K562 (cell line): ENCODE data around the gene HS3ST4. TPM values are rescaled to one million over a fixed set of nuclear protein-coding genes. Genes with fewer than 3 reads are reported as not detected.

ENCODE experiments used
- ATAC-seq: fragments of 200-7000 bp; cut with Tn5 transposase; 3 replicates; pipeline ENCODE4 v1.9.1; 2020; ENCODE audit warnings: moderate library complexity
- BruUV-seq: library from RNA; stranded (reverse); fragments of 400-500 nt; replicated peaks from 2 replicates; lab custom pipeline; 2021; lab: Mats Ljungman, UMichigan
- CTCF ChIA-PET: fragments of 300-600 bp; formaldehyde crosslinking; extraction: SDS; loops from one replicate; lab custom pipeline; 2021; ENCODE audit warnings: low intra/inter-chr PET ratio; lab: Yijun Ruan, JAX
- POLR2A ChIA-PET: fragments of 300-600, 350-650 bp; sonication (Branson Sonifier 250); formaldehyde crosslinking; extraction: SDS; loops from one replicate; lab custom pipeline; 2021; ENCODE audit warnings: antibody characterized with exemption, inconsistent platforms; lab: Yijun Ruan, JAX
- DNase-seq, 4 experiments: peaks; one replicate each; pipeline versions ENCODE4 v3.0.0 to v3.0.0-alpha.2; 2011 to 2018; ENCODE audit warnings: low spot score in 3 of 4, mixed read lengths in 3 of 4; ENCODE audit errors: extremely low read depth in 1 of 4
- FAIRE-seq: peaks from 2 replicates; lab custom pipeline; 2011; peaks lifted over from hg19 to GRCh38; lab: Jason Lieb, UNC
- H2AFZ ChIP-seq: 2 replicates; pipeline ENCODE4 v1.6.0; 2011; ENCODE audit warnings: low read depth, low read length, control low read depth, inconsistent platforms
- H3K27ac ChIP-seq: fragments of 200-600 bp; 3 replicates; pipeline ENCODE4 v1.8.0; 2011; ENCODE audit warnings: low read depth, mild to moderate bottlenecking, control low read depth, inconsistent platforms, low read length, moderate library complexity, mixed read lengths; ENCODE audit errors: extremely low read depth
- H3K27me3 ChIP-seq, 2 experiments: fragments of 300-600 bp in 1 of 2; 2 replicates in 1 of 2; 3 replicates in 1 of 2; pipeline versions ENCODE4 v1.6.0 to v1.8.0; 2011; ENCODE audit warnings: inconsistent platforms in 2 of 2, low read length in 2 of 2, mild to moderate bottlenecking in 1 of 2, mixed read lengths in 1 of 2, moderate library complexity in 1 of 2; ENCODE audit not compliant: control insufficient read depth in 2 of 2, insufficient read depth in 2 of 2
- H3K36me3 ChIP-seq: fragments of 300-600 bp; 3 replicates; pipeline ENCODE4 v1.8.0; 2011; ENCODE audit warnings: mild to moderate bottlenecking, low read length, inconsistent platforms; ENCODE audit not compliant: control insufficient read depth, insufficient read depth
- H3K4me1 ChIP-seq, 2 experiments: fragments of 200-600 bp in 1 of 2; replicated peaks in 1 of 2; 2 replicates in 1 of 2; 3 replicates in 1 of 2; pipeline versions ENCODE4 v1.5.1 to v1.8.0; 2011; ENCODE audit warnings: inconsistent platforms in 2 of 2, low read length in 2 of 2, mild to moderate bottlenecking in 1 of 2, mixed read lengths in 1 of 2, moderate library complexity in 1 of 2; ENCODE audit not compliant: control insufficient read depth in 2 of 2, insufficient read depth in 2 of 2
- H3K4me2 ChIP-seq: 2 replicates; pipeline ENCODE4 v1.6.1; 2011; ENCODE audit warnings: low read length, control low read depth, inconsistent platforms, mixed read lengths; ENCODE audit not compliant: insufficient read depth
- H3K4me3 ChIP-seq: fragments of 200-600 bp; sonication (generic), shearing (Covaris generic); 2 replicates; pipeline ENCODE4 v1.5.1; 2016; ENCODE audit warnings: control low read depth, inconsistent platforms
- H3K79me2 ChIP-seq: fragments of 200-600 bp; 3 replicates; pipeline ENCODE4 v1.8.0; 2011; ENCODE audit warnings: low read length, inconsistent platforms; ENCODE audit not compliant: control insufficient read depth, insufficient read depth
- H3K9ac ChIP-seq, 2 experiments: 2 replicates each; pipeline versions ENCODE4 v1.6.0 to v1.6.1; 2011; ENCODE audit warnings: low read depth in 2 of 2, low read length in 2 of 2, control low read depth in 1 of 2, inconsistent platforms in 1 of 2, mild to moderate bottlenecking in 1 of 2, mixed read lengths in 1 of 2; ENCODE audit not compliant: insufficient read depth in 1 of 2
- H3K9me1 ChIP-seq: one replicate; pipeline ENCODE4 v1.6.0; 2011; ENCODE audit warnings: inconsistent platforms, mild to moderate bottlenecking, low read length, moderate library complexity; ENCODE audit not compliant: control insufficient read depth, insufficient read depth
- H3K9me3 ChIP-seq: replicated peaks from 2 replicates; pipeline ENCODE4 v1.5.1; 2011; ENCODE audit warnings: low read depth, low read length, inconsistent platforms; ENCODE audit not compliant: control insufficient read depth, insufficient read depth
- H4K20me1 ChIP-seq: replicated peaks from 2 replicates; pipeline ENCODE4 v1.6.1; 2011; ENCODE audit warnings: low read length, inconsistent platforms, mixed read lengths; ENCODE audit not compliant: control insufficient read depth, insufficient read depth
- BACH1 ChIP-seq: fragments of 200-800 bp; sonication (Bioruptor generic); IDR thresholded peaks from 2 replicates; pipeline ENCODE4 v1.6.1; 2016; ENCODE audit warnings: missing genetic modification characterization, missing compliant biosample characterization
- CBX3 ChIP-seq, 2 experiments: IDR thresholded peaks; 1 replicate in 1 of 2; 2 replicates in 1 of 2; pipeline ENCODE4 v1.6.1; 2012; ENCODE audit warnings: inconsistent platforms in 2 of 2, low read length in 2 of 2, borderline replicate concordance in 1 of 2, control low read depth in 1 of 2
- ELF1 ChIP-seq: fragments of 200-800 bp; sonication (Bioruptor generic); IDR thresholded peaks from 2 replicates; pipeline ENCODE4 v1.6.1; 2016; ENCODE audit warnings: missing genetic modification characterization, missing compliant biosample characterization
- ETV6 ChIP-seq, 3 experiments: fragments of 150-350 bp in 1 of 3; sonication (generic) in 1 of 3; formaldehyde crosslinking in 1 of 3; IDR thresholded peaks; 2 replicates each; pipeline versions ENCODE4 v1.6.1 to v1.8.0; 2014 to 2022; ENCODE audit warnings: borderline replicate concordance in 2 of 3, low read depth in 2 of 3, antibody characterized with exemption in 1 of 3, low read length in 1 of 3, mild to moderate bottlenecking in 1 of 3, missing genetic modification reagents in 1 of 3
- KDM1A ChIP-seq, 2 experiments: fragments of 450-650 bp; IDR thresholded peaks; 2 replicates each; pipeline ENCODE4 v1.6.1; 2016; ENCODE audit warnings: mild to moderate bottlenecking in 2 of 2
- MIER1 ChIP-seq: fragments of 450-650 bp; IDR thresholded peaks from 2 replicates; pipeline ENCODE4 v1.6.1; 2016; ENCODE audit warnings: antibody characterized with exemption, mild to moderate bottlenecking, low read depth
- NCOR1 ChIP-seq: fragments of 450-650 bp; IDR thresholded peaks from 2 replicates; pipeline ENCODE4 v1.6.1; 2016; ENCODE audit warnings: mild to moderate bottlenecking, moderate library complexity
- PHTF2 ChIP-seq: fragments of 250-450 bp; sonication (Bioruptor Pico); IDR thresholded peaks from 2 replicates; pipeline ENCODE4 v1.5.0; 2021; ENCODE audit warnings: mild to moderate bottlenecking
- RBBP5 ChIP-seq: fragments of 200-600 bp; sonication (generic); IDR thresholded peaks from 2 replicates; pipeline ENCODE4 v1.6.1; 2012; ENCODE audit warnings: borderline replicate concordance, mild to moderate bottlenecking, low read length, control low read depth, inconsistent platforms; ENCODE audit not compliant: insufficient read depth, poor library complexity, severe bottlenecking
- RFX7 ChIP-seq: fragments of 250-450 bp; sonication (Bioruptor Pico); IDR thresholded peaks from 2 replicates; pipeline ENCODE4 v1.5.1; 2021; ENCODE audit warnings: mild to moderate bottlenecking
- SETDB1 ChIP-seq: IDR thresholded peaks from one replicate; pipeline ENCODE4 v1.6.1; 2012; ENCODE audit warnings: low read length, control low read depth, inconsistent platforms
- TOE1 ChIP-seq, 2 experiments: fragments of 450-650 bp in 1 of 2; sonication (generic) in 1 of 2; formaldehyde crosslinking in 1 of 2; IDR thresholded peaks; 2 replicates each; pipeline versions ENCODE4 v1.7.1 to v1.8.0; 2016 to 2022; ENCODE audit warnings: borderline replicate concordance in 2 of 2, mild to moderate bottlenecking in 2 of 2, antibody characterized with exemption in 1 of 2, inconsistent platforms in 1 of 2, low read depth in 1 of 2, missing genetic modification reagents in 1 of 2, moderate library complexity in 1 of 2
- U2AF2 ChIP-seq: fragments of 200-400 bp; formaldehyde crosslinking; optimal IDR thresholded peaks from 2 replicates; pipeline ENCODE3; 2017; ENCODE audit warnings: low read depth, mild to moderate bottlenecking, low read length
- ZNF586 ChIP-seq: fragments of 450-650 bp; formaldehyde crosslinking; conservative IDR thresholded peaks from 2 replicates; pipeline ENCODE4 v1.4.0; 2020; ENCODE audit warnings: mild to moderate bottlenecking, moderate library complexity
- ZNF717 ChIP-seq: fragments of 250-450 bp; sonication (Bioruptor Pico); IDR thresholded peaks from 2 replicates; pipeline ENCODE4 v1.5.0; 2021
- ZNF785 ChIP-seq: fragments of 250-450 bp; sonication (Bioruptor Pico); IDR thresholded peaks from 2 replicates; pipeline ENCODE4 v1.4.0; 2020; ENCODE audit warnings: mild to moderate bottlenecking
- WGBS: fragments of 100-300 bp; shearing (Covaris generic); methylation state at CpG from one replicate; pipeline ENCODE4 v1.1.6; 2016; ENCODE audit warnings: low coverage, mixed read lengths; ENCODE audit not compliant: insufficient coverage; ENCODE audit errors: missing lambda C conversion rate; 5-methylcytosine and 5-hydroxymethylcytosine counted together
- in situ Hi-C: fragments of 300-500 bp; cut with MboI; formaldehyde crosslinking; loops from 4 replicates; pipeline ENCODE4 v1.15.0; 2018; ENCODE audit warnings: inconsistent platforms, mixed read lengths
- intact Hi-C: fragments of 100-400 bp; cut with micrococcal nuclease; formaldehyde crosslinking; loops from 2 replicates; pipeline ENCODE4 v1.14.2; 2022
- polyA plus RNA-seq, 8 experiments: library from polyadenylated mRNA; depleted of rRNA in 4 of 8; stranded (reverse) in 5 of 8; unstranded in 3 of 8; fragments of >200 nt; fragmentation: Nextera tagmentation in 2 of 8; fragmentation: Illumina TruSeq in 1 of 8; extraction: Ambion mirVana in 2 of 8; extraction: Trizol in 1 of 8; gene quantifications; 2 replicates each; pipeline versions ENCODE4 v1.2.1 to v1.2.3, GENCODE V29; 2011 to 2014; ENCODE audit warnings: inconsistent platforms in 1 of 8, missing spikeins in 1 of 8
- total RNA-seq, 7 experiments: library from RNA; depleted of rRNA in 6 of 7; stranded (reverse); fragments of >200 nt in 6 of 7; fragmentation: Illumina TruSeq in 2 of 7; extraction: Trizol in 2 of 7; gene quantifications; 2 replicates each; pipeline versions ENCODE4 v1.2.1 to v1.2.3, GENCODE V29; 2011 to 2021; ENCODE audit warnings: low replicate concordance in 1 of 7
- TF ChIP-seq, protein P1 (sequence below): fragments of 250-450 bp; sonication (Bioruptor Pico); IDR thresholded peaks from 2 replicates; pipeline ENCODE4 v1.4.0; 2020
- TF ChIP-seq, protein P2 (sequence below), 2 experiments: fragments of 150-350 bp in 1 of 2; IDR thresholded peaks; 2 replicates each; pipeline ENCODE4 v1.6.1; 2012 to 2016; ENCODE audit warnings: low read depth in 2 of 2, low read length in 2 of 2, mild to moderate bottlenecking in 1 of 2, moderate library complexity in 1 of 2

The HS3ST4 gene
- total and polyA plus RNA-seq, 9 of the 15 experiments (the other 6 are each of a cell fraction or from before 2014, with no cell fraction given): not detected

DNA sequence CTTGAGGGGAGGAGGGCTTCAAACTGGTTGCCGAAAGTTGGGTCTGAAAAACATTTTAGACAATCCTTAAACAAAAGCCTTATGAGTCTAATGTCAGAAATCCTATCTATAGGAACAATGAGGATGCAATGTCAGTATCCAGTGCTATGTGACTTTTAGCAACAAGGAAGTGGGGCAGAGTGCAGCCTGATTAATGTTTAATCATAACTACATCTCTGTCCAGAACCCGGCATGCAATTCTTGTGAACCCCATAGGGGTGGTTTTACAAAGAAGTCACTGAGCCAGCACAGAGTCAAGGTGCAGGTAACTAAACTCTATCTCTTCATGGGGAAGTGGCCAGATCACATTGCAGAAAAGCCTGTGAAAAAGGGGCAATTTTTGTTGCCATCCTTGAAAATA, 267.5 kb downstream of the HS3ST4 start:
- 4% methylated on average over 2 of the region's 2 CpGs for WGBS
- ChIA-PET CTCF (no interaction called here), POLR2A (no interaction called here)
- FAIRE-seq (no peak), ATAC-seq (no peak), DNase-seq (no peak)
- Histone ChIP-seq H2AFZ (no peak overlapping the region), H3K9me1 (no peaks in the 10 kb centered on the region), H3K9me3 (no peaks in the 10 kb centered on the region), H3K4me2 (no peak overlapping the region), H4K20me1 (no peaks in the 10 kb centered on the region), H3K9ac (no peak overlapping the region), H3K27ac (no peak overlapping the region), H3K4me1 (no peaks in the 10 kb centered on the region), H3K27me3 (no peaks in the 10 kb centered on the region), H3K4me3 (no peak overlapping the region), H3K79me2 (no peaks in the 10 kb centered on the region), H3K36me3 (no peaks in the 10 kb centered on the region)
- TF ChIP-seq BACH1 (tag): no peak
- TF ChIP-seq ZNF785 (CRISPR knock-in tag): no peak
- TF ChIP-seq U2AF2: no peak
- TF ChIP-seq RBBP5: no peak
- TF ChIP-seq ZNF586 (CRISPR knock-in tag): no peak
- TF ChIP-seq NCOR1: no peak
- no peak for TF ChIP-seq TOE1 (IDR thresholded peaks at IDR 0.05; ENCODE audit: borderline replicate concordance)
- TF ChIP-seq TOE1 (CRISPR knock-in tag; IDR thresholded peaks at IDR 0.05; ENCODE audit: borderline replicate concordance, low read depth): no peak
- TF ChIP-seq, protein P1, sequence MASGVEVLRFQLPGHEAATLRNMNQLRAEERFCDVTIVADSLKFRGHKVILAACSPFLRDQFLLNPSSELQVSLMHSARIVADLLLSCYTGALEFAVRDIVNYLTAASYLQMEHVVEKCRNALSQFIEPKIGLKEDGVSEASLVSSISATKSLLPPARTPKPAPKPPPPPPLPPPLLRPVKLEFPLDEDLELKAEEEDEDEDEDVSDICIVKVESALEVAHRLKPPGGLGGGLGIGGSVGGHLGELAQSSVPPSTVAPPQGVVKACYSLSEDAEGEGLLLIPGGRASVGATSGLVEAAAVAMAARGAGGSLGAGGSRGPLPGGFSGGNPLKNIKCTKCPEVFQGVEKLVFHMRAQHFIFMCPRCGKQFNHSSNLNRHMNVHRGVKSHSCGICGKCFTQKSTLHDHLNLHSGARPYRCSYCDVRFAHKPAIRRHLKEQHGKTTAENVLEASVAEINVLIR (CRISPR knock-in tag): no peak
- TF ChIP-seq, protein P2, sequence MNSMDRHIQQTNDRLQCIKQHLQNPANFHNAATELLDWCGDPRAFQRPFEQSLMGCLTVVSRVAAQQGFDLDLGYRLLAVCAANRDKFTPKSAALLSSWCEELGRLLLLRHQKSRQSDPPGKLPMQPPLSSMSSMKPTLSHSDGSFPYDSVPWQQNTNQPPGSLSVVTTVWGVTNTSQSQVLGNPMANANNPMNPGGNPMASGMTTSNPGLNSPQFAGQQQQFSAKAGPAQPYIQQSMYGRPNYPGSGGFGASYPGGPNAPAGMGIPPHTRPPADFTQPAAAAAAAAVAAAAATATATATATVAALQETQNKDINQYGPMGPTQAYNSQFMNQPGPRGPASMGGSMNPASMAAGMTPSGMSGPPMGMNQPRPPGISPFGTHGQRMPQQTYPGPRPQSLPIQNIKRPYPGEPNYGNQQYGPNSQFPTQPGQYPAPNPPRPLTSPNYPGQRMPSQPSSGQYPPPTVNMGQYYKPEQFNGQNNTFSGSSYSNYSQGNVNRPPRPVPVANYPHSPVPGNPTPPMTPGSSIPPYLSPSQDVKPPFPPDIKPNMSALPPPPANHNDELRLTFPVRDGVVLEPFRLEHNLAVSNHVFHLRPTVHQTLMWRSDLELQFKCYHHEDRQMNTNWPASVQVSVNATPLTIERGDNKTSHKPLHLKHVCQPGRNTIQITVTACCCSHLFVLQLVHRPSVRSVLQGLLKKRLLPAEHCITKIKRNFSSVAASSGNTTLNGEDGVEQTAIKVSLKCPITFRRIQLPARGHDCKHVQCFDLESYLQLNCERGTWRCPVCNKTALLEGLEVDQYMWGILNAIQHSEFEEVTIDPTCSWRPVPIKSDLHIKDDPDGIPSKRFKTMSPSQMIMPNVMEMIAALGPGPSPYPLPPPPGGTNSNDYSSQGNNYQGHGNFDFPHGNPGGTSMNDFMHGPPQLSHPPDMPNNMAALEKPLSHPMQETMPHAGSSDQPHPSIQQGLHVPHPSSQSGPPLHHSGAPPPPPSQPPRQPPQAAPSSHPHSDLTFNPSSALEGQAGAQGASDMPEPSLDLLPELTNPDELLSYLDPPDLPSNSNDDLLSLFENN (IDR thresholded peaks at IDR 0.05; ENCODE audit: low read depth in 2 of 2, low read length in 2 of 2): no peak
- no peak for TF ChIP-seq MIER1
- no peak for TF ChIP-seq KDM1A (IDR thresholded peaks at IDR 0.05)
- no peak for TF ChIP-seq ELF1
- no peak for TF ChIP-seq ZNF717
- TF ChIP-seq ETV6 (IDR thresholded peaks at IDR 0.05; ENCODE audit: borderline replicate concordance in 1 of 2, low read depth in 2 of 2, low read length in 1 of 2): no peak
- TF ChIP-seq ETV6 (CRISPR knock-in tag; IDR thresholded peaks at IDR 0.05; ENCODE audit: borderline replicate concordance): no peak
- no peak for TF ChIP-seq CBX3 (IDR thresholded peaks at IDR 0.05; ENCODE audit: borderline replicate concordance in 1 of 2, low read length in 2 of 2)
- TF ChIP-seq RFX7: no peak
- TF ChIP-seq PHTF2 (CRISPR knock-in tag): no peak
- TF ChIP-seq SETDB1: no peak
- BruUV-seq: no TSS peak
- intact Hi-C loops: no loop called here
- in situ Hi-C loops: no loop called here
